Memory B cell (primary cell): ENCODE results near the gene MCCD1.
"Not testable (repeated sequence)": the region's sequence is repeated elsewhere in the genome, so short reads cannot be mapped to it uniquely, and the experiment has no call there.

Experiments
- ATAC-seq: fragments of 150-1000 bp; cut with Tn5 transposase; 2 replicates; pipeline ENCODE4 v1.10.0; 2021; ENCODE audit warnings: low read depth, mild to moderate bottlenecking, moderate library complexity
- DNase-seq, 2 donors: peaks; one replicate each; pipeline ENCODE4 v3.0.0; 2022; ENCODE audit warnings: low spot score in 2 of 2
- H3K27ac Mint-ChIP-seq: one replicate; pipeline ENCODE4 v1.8.0; 2022; ENCODE audit warnings: mild to moderate bottlenecking, moderate library complexity, mixed read lengths
- H3K27me3 Mint-ChIP-seq: one replicate; pipeline ENCODE4 v1.8.0; 2022; ENCODE audit warnings: mixed read lengths
- H3K36me3 Mint-ChIP-seq: one replicate; pipeline ENCODE4 v1.8.0; 2022; ENCODE audit warnings: mild to moderate bottlenecking, mixed read lengths
- H3K4me1 Mint-ChIP-seq: one replicate; pipeline ENCODE4 v1.8.0; 2022; ENCODE audit warnings: mixed read lengths
- H3K4me3 Mint-ChIP-seq: one replicate; pipeline ENCODE4 v1.8.0; 2022; ENCODE audit warnings: mild to moderate bottlenecking, moderate library complexity, mixed read lengths
- H3K9me3 Mint-ChIP-seq: one replicate; pipeline ENCODE4 v1.8.0; 2022; ENCODE audit warnings: mixed read lengths

MCCD1 gene

DNA sequence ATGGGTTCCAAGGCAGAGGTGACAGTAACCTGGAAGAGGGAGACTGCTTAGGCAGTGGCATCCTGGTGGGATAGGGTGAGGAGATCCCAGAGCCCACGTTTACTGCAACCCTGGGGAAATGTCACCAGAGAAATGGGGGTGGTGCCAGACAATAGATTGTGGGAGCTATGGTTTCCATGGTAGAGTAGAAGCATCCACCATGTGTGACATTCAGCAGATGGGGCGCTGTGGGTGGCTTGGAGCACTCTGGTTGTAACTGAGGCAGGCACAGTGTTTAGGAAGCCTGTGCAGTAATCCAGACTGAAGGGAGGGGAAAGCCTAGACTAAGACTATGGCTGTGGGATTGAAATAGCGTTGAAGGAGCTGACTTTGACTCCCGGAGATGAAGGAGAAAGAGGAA lies 31.9 kb upstream of the MCCD1 start:
- not testable (repeated sequence) for H3K27me3 Mint-ChIP-seq, DNase-seq, H3K36me3 Mint-ChIP-seq, H3K9me3 Mint-ChIP-seq
- Mint-ChIP-seq H3K27ac (peak overlapping the region; percentile 84), H3K4me1 (peaks cover 44% of the 10 kb centered on the region), H3K4me3 (peak overlapping the region; percentile 85)
- peak; percentile 7 for ATAC-seq

DNA sequence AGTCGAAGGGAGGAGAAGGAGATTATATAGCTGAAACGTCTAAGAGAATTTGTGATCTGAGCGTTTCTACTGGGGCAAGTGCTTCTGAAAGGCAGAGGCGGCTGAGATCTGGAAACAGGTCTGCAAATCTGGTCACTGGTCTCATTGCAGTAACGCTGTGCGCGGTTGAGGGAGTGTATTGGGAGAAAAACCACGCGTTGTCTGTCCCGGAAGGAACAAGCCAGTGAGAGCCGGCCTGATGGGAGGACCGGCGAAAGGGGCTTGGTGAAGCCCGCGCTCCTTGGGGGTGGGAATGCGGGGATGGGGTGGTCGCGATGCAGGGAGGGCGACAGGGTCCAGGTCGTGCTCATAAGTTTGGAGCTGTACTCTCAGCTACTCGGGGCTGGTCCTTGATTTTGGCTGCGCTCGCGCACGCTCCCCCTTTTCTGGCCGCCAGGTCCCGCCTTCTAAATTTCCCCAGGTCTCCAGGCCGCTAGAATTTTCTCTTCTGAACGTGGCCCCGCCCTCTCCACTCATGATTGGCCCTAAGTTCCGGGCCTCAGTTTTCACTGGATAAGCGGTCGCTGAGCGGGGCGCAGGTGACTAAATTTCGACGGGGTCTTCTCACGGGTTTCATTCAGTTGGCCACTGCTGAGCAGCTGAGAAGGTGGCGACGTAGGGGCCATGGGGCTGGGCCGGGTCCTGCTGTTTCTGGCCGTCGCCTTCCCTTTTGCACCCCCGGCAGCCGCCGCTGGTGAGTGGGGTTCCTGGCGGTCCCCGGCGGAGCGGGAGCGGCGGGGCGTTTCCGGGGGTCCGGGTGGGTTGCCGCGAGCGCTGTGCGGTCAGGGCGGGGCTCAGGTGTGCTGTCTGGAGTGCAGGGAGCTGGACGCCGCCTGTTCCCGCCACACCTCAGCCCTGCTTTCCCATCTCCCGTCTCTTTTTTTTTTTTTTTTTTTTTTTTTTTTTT lies 31.0 kb upstream of the MCCD1 start, which contains the start of gene MICB:
Gene MICB, plus strand, starts transcription at position 615 of the 946 bp plus-strand sequence. Its CDS starts 49 bp downstream, at position 664.
- no peaks in the 10 kb centered on the region for H3K36me3 Mint-ChIP-seq
- ATAC-seq (peak; percentile 62), DNase-seq (peak; percentile 63)
- H3K4me1 Mint-ChIP-seq: peaks cover 47% of the 10 kb centered on the region
- H3K27me3 Mint-ChIP-seq: no peaks in the 10 kb centered on the region
- H3K27ac Mint-ChIP-seq: peak within 1 kb of the TSS; percentile 84
- no peaks in the 10 kb centered on the region for H3K9me3 Mint-ChIP-seq
- H3K4me3 Mint-ChIP-seq: peak within 1 kb of the TSS; percentile 87

DNA sequence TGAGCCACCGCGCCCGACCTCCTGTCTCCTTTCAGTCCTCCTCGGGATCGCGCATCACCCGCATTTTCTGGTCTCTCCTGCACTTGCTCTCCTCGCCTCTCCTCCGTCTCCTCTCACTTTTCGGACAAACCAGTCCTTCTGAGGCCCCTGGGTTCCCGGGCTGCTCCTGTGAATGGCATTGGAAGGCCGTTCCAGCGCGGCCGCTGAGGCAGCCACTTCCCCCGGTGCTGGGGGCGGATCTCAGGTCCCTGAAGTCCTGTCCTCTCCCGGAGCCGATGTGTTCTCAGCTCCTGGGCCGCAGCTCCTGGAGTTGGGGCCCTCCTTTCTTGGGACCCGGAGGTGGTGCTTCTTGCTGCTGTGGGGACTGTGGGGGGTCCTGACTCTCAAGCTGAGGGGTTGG lies 30.0 kb upstream of the MCCD1 start:
- no peaks in the 10 kb centered on the region for H3K36me3 Mint-ChIP-seq
- H3K4me1 Mint-ChIP-seq: peaks cover 46% of the 10 kb centered on the region
- no peaks in the 10 kb centered on the region for H3K27me3 Mint-ChIP-seq
- DNase-seq (no peak), ATAC-seq (no peak)
- peak overlapping the region; percentile 13 for H3K27ac Mint-ChIP-seq
- H3K4me3 Mint-ChIP-seq: peak overlapping the region; percentile 87
- H3K9me3 Mint-ChIP-seq: no peaks in the 10 kb centered on the region

DNA sequence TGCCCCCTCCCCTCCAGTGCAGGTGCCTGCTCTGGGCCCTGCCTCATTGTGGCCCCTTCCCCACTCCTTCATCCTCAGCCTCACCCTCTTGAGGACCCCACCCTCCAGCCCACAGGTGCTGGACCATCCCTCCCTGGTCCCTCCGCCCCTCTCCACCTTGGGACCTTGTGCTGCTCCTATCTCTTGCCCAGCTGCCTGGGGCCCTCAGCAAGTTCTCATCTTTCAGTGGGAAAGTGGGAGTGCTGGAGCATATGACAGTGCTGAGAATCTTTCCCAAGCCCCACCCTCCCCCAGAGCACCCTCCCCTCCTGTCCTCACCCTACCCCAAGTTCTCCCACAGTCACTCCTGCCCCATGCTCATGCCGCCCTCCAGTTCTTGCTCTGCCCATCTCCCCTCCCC lies 29.1 kb upstream of the MCCD1 start:
- not testable (repeated sequence) for H3K27me3 Mint-ChIP-seq, DNase-seq, H3K36me3 Mint-ChIP-seq, H3K9me3 Mint-ChIP-seq, ATAC-seq
- peaks cover 47% of the 10 kb centered on the region for H3K4me1 Mint-ChIP-seq
- H3K4me3 Mint-ChIP-seq: peak overlapping the region; percentile 87
- H3K27ac Mint-ChIP-seq: peak overlapping the region; percentile 13

DNA sequence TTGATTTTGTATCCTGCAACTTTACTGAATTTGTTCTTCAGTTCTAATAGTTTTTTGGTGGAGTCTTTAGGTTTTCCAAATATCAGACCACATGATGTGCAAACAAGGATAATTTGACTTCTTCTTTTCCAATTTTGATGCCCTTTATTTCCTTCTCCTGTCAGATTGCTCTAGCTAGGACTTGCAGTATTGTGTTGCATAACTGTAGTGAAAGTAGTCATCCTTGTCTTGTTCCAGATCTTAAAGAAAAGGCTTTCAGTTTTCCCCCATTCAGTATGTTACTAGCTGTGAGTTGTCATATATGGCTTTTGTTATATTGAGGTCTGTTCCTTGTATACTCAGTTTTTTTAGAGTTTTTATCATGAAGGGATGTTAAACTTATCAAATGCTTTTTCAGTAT lies 26.2 kb upstream of the MCCD1 start:
- peaks cover 36% of the 10 kb centered on the region for H3K4me1 Mint-ChIP-seq
- no peaks in the 10 kb centered on the region for H3K9me3 Mint-ChIP-seq
- no peak overlapping the region for H3K4me3 Mint-ChIP-seq
- ATAC-seq (no peak), DNase-seq (no peak)
- peaks cover 14% of the 10 kb centered on the region for H3K36me3 Mint-ChIP-seq
- H3K27ac Mint-ChIP-seq: no peak overlapping the region
- H3K27me3 Mint-ChIP-seq: no peaks in the 10 kb centered on the region

DNA sequence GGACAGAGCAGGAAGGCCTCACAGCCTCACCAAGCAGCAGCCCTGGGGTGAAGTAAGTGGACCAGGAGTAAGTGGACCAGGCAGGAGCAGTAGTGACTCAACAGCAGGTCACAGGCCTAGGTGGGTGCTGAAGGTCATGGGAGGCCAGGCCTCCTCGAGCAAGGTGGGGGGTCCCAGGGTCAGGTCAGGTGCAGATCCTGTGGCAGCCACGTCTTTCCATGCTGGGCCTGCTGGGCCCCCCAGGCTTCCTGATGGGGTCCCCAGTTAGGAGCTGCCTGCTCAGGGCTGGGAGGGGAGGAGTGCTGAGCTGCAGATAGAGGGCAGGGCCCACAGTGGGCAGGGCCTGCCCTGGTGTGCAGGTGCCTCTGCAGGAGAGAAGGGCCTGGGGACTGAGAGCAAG lies 19.7 kb upstream of the MCCD1 start:
- ATAC-seq: not testable (repeated sequence)
- H3K36me3 Mint-ChIP-seq: peaks cover 39% of the 10 kb centered on the region
- H3K27ac Mint-ChIP-seq: peak overlapping the region; percentile 48

DNA sequence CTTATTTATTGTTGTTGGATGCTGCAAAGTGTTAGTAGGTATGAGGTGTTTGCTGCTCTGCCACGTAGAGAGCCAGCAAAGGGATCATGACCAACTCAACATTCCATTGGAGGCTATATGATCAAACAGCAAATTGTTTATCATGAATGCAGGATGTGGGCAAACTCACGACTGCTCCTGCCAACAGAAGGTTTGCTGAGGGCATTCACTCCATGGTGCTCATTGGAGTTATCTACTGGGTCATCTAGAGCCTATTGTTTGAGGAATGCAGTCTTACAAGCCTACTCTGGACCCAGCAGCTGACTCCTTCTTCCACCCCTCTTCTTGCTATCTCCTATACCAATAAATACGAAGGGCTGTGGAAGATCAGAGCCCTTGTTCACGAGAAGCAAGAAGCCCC lies 18.8 kb upstream of the MCCD1 start:
- peaks cover 38% of the 10 kb centered on the region for H3K36me3 Mint-ChIP-seq
- ATAC-seq (no peak), DNase-seq (no peak)
- H3K27me3 Mint-ChIP-seq: no peaks in the 10 kb centered on the region
- H3K4me1 Mint-ChIP-seq: peaks cover 4% of the 10 kb centered on the region
- no peak overlapping the region for H3K27ac Mint-ChIP-seq
- no peak overlapping the region for H3K4me3 Mint-ChIP-seq
- H3K9me3 Mint-ChIP-seq: no peaks in the 10 kb centered on the region

More for the DNA sequence above, 19.7 kb upstream of the MCCD1 start:
- not testable (repeated sequence) for DNase-seq, H3K4me3 Mint-ChIP-seq, H3K9me3 Mint-ChIP-seq, H3K4me1 Mint-ChIP-seq, H3K27me3 Mint-ChIP-seq

DNA sequence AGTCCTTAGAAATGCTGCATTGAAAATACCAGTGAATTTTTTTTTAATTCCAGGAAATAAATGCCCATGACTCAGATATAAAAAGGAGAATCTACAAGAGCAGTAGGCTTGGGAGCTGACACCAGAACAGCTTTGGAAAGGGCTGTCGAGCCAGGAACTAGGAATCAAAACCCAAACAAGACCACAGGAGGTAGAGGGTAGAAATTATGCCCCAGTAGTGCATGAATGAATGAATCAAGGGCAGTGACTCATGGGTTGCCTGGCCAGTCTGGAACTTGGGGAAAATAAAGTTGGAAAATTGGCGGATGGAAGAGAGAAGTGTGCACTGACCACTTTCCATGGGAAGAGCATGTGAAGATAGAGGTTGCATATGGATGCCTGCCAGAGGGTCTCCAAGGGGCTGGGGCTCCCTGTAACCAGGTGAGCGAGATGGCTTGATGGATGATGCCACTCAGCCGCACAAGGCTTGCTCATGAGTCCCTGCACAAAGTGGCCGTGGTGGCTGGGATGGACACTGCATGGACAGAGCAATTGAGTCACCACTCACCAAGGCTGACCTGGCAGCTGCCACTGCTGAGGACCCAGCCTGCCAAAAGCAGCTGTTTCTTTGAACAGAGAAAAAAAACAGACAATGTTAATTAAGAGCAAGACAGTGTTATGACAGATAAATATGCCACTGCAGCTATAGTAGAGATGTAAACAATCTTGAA lies 15.2 kb upstream of the MCCD1 start:
- Mint-ChIP-seq H3K4me1 (peaks cover 2% of the 10 kb centered on the region), H3K4me3 (no peak overlapping the region), H3K27me3 (peaks cover 5% of the 10 kb centered on the region), H3K9me3 (no peaks in the 10 kb centered on the region), H3K36me3 (peaks cover 20% of the 10 kb centered on the region), H3K27ac (no peak overlapping the region)
- DNase-seq (no peak), ATAC-seq (no peak)

DNA sequence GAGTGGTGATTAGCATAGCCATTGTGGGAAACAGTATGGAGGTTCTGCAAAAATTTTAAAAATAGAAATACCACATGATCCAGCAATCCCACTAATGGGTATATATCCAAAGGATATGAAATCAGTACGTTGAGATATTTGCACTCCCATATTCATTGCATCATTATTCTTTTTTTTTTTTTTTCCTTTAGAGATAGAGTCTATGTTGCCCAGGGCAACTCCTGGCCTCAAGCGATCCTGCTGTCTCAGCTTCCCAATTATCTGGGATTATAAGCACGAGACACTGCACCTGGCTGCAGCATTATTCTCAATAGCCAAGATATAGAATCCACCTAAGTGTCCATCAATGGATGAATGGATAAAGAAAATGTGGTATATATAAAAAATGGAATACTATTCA lies 6.9 kb upstream of the MCCD1 start:
- H3K4me1 Mint-ChIP-seq: peaks cover 3% of the 10 kb centered on the region
- H3K36me3 Mint-ChIP-seq: no peaks in the 10 kb centered on the region
- no peaks in the 10 kb centered on the region for H3K9me3 Mint-ChIP-seq
- no peak overlapping the region for H3K27ac Mint-ChIP-seq
- ATAC-seq: no peak
- no peaks in the 10 kb centered on the region for H3K27me3 Mint-ChIP-seq
- DNase-seq: no peak
- H3K4me3 Mint-ChIP-seq: no peak overlapping the region

DNA sequence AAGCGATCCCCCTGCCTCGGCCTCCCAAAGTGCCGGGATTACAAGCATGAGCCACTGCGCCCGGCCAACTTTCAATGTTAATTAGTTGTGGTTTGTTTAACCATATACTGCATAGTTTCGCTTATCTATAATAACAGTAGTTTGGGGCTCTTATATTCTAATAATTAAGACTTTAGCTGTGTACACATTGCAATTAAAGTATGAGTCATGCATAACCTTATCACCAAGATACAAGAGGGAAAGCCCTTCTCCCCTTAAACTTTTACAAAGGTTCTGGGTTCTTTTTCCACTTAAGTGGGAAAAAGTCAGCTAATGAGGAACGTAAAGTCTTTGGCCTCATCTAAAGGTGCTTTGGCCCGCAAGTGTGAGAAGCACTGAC lies 3.2 kb upstream of the MCCD1 start:
- Mint-ChIP-seq H3K4me3 (no peak overlapping the region), H3K36me3 (peaks cover 5% of the 10 kb centered on the region)
- ATAC-seq: no peak

DNA sequence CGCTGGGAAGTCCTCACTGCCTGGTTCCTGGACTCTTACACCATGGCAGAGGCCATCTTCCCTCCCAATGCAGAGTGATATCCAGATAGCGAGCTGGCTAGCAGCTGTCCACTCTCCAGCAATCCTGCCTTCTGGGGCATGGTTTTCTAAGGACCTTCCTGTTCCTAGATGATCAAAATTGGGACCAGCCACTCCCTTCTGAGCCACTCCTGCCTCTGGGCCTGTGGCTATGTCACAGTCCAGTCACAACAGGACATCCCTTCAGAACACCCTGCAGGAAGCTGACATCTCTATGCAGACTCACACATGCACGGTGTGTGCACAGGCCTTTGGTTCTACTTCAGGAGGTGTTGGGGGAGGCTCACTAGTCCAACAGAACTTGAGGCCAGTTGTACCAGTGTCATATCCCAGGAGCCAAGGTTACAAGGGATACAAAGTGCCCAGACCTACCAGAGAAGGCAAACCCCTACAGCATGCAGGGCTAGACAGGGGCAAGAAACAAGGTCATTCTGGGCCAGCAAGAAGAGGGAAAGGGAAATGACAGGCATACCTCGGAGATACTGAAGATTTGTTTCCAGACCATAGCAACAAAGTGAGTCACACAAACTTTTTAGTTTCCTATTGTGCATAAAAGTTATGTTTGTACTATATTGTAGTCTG lies 2.7 kb upstream of the MCCD1 start:
- no peak for DNase-seq
- peaks cover 9% of the 10 kb centered on the region for H3K36me3 Mint-ChIP-seq
- no peaks in the 10 kb centered on the region for H3K9me3 Mint-ChIP-seq
- no peaks in the 10 kb centered on the region for H3K27me3 Mint-ChIP-seq
- peaks cover 9% of the 10 kb centered on the region for H3K4me1 Mint-ChIP-seq
- H3K4me3 Mint-ChIP-seq: no peak overlapping the region
- H3K27ac Mint-ChIP-seq: no peak overlapping the region
- no peak for ATAC-seq

More for the DNA sequence above, 3.2 kb upstream of the MCCD1 start:
- H3K27me3 Mint-ChIP-seq: no peaks in the 10 kb centered on the region
- DNase-seq: no peak
- no peak overlapping the region for H3K27ac Mint-ChIP-seq
- H3K9me3 Mint-ChIP-seq: no peaks in the 10 kb centered on the region
- H3K4me1 Mint-ChIP-seq: peaks cover 6% of the 10 kb centered on the region

DNA sequence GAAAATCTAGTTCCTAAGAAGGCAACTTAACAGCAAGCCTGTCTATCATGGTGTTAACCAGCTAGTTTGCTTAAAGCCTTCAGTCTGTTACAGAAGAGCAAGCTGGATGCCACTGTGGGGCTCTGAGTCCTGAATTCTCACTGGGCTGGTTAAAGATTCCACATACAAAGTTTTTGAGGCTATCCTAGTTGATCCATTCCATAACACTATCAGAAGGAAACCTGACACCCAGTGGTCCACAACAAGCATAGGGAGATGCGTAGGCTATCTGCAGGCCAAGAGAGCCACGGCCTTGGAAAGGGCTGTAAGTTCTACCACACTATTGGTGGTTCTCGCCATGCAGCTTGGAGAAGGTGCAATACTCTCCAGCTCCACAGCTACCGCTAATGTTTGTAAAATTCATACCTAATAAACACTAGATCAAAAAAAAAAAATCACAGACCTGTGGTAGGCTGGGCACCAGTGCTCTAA lies 420 bp upstream of the MCCD1 start:
- H3K4me1 Mint-ChIP-seq: peaks cover 13% of the 10 kb centered on the region
- H3K27me3 Mint-ChIP-seq: no peaks in the 10 kb centered on the region
- peak overlapping the region; percentile 60 for H3K27ac Mint-ChIP-seq
- no peak overlapping the region for H3K4me3 Mint-ChIP-seq
- H3K9me3 Mint-ChIP-seq: no peaks in the 10 kb centered on the region
- H3K36me3 Mint-ChIP-seq: peaks cover 18% of the 10 kb centered on the region
- no peak for DNase-seq
- ATAC-seq: no peak

DNA sequence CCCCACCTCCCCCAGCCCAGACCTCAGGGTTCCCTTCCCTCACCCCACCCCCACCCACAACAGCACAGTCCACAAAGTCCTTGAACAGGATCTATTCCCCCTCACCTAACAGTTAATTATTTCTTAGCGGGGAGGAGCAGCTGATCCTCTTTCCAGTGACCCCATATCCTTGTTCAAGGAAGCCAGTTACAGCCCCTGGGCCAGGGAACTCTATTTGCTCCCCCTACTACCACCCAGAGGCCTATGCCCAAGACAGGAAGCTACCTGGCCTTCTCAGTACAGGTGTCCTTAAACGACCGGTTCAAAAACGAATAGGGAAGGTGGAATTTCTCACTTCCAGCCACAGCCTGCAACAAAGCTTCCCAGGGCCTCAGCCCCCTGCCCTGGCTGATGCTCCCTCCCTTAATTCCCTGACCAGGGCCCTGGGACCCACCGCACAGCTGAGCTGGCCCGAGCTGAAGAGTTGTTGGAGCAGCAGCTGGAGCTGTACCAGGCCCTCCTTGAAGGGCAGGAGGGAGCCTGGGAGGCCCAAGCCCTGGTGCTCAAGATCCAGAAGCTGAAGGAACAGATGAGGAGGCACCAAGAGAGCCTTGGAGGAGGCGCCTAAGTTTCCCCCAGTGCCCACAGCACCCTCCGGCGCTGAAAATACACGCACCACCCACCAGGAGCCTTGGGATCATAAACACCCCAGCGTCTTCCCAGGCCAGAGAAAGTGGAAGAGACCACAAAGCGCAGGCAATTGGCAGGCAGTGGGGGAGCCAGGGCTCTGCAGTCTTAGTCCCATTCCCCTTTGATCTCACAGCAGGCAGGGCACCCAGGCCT lies 778 bp downstream of the MCCD1 start:
- H3K27ac Mint-ChIP-seq: no peak overlapping the region
- peaks cover 21% of the 10 kb centered on the region for H3K36me3 Mint-ChIP-seq
- H3K9me3 Mint-ChIP-seq: no peaks in the 10 kb centered on the region
- no peak for ATAC-seq
- H3K4me3 Mint-ChIP-seq: no peak overlapping the region
- no peak for DNase-seq
- no peaks in the 10 kb centered on the region for H3K27me3 Mint-ChIP-seq
- H3K4me1 Mint-ChIP-seq: peaks cover 14% of the 10 kb centered on the region
